Epithelial cell of esophagus (primary cell): Measurements from ENCODE around the gene BPIFB4.

Experiments used
- DNase-seq: peaks from one replicate; pipeline ENCODE4 v3.0.0; 2010; ENCODE audit warnings: low read depth
- H3K4me3 ChIP-seq: 2 replicates; pipeline ENCODE4 v1.5.1; 2011; ENCODE audit warnings: mild to moderate bottlenecking, low read length, control low read depth
- TF ChIP-seq, protein P1 (sequence below): IDR thresholded peaks from 2 replicates; pipeline ENCODE4 v1.5.1; 2011; ENCODE audit warnings: low read depth, mild to moderate bottlenecking, low read length, control low read depth, inconsistent platforms; ENCODE audit not compliant: insufficient read depth; ENCODE audit errors: missing control alignments

BPIFB4 gene

DNA sequence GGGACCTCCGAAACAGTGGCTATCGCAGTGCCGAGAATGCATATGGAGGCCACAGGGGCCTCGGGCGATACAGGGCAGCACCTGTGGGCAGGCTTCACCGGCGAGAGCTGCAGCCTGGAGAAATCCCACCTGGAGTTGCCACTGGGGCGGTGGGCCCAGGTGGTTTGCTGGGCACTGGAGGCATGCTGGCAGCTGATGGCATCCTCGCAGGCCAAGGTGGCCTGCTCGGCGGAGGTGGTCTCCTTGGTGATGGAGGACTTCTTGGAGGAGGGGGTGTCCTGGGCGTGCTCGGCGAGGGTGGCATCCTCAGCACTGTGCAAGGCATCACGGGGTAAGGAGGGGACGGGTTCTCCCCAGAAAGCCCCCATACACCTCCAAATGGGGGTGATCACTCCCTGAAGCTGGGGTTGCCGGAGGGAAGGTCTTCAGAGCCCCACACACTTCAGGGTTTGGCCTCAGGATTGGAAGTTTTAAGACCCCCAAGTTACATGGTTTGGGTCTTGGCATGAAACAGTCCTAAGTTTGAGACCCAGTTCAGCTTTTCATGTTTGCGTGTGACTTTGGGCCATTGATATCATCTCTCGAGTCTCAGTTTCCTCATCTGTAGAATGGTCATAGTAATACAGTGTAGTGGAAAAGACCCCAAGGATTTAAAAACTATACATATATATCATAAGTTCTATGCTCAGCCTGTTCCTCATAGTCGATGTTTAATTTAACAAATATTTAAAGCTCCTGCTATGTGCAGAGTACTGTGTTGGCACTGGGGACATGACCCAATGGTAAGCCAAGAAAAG is 4.3 kb downstream of the BPIFB4 start:
- DNase-seq, result no peak
- TF ChIP-seq, protein P1, sequence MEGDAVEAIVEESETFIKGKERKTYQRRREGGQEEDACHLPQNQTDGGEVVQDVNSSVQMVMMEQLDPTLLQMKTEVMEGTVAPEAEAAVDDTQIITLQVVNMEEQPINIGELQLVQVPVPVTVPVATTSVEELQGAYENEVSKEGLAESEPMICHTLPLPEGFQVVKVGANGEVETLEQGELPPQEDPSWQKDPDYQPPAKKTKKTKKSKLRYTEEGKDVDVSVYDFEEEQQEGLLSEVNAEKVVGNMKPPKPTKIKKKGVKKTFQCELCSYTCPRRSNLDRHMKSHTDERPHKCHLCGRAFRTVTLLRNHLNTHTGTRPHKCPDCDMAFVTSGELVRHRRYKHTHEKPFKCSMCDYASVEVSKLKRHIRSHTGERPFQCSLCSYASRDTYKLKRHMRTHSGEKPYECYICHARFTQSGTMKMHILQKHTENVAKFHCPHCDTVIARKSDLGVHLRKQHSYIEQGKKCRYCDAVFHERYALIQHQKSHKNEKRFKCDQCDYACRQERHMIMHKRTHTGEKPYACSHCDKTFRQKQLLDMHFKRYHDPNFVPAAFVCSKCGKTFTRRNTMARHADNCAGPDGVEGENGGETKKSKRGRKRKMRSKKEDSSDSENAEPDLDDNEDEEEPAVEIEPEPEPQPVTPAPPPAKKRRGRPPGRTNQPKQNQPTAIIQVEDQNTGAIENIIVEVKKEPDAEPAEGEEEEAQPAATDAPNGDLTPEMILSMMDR, result no peak
- H3K4me3 ChIP-seq, result no peak overlapping the region

DNA sequence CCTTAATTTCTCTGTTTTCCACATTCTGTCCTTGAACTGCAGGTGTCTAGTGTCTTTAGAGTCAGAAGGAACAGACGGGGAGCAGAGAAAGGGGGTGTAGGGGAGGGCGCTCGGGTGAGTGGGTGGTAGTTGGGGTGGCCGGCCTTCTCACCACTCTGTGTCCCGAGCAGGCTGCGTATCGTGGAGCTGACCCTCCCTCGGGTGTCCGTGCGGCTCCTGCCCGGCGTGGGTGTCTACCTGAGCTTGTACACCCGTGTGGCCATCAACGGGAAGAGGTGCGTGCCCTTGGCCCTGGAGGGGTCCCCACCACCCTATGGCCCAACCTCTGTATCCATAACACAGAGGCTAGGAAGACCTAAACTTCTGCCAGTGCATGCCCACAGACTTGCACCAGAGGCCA is 5.3 kb downstream of the BPIFB4 start:
- no peak overlapping the region for H3K4me3 ChIP-seq
- TF ChIP-seq, protein P1, result no peak
- no peak for DNase-seq

DNA sequence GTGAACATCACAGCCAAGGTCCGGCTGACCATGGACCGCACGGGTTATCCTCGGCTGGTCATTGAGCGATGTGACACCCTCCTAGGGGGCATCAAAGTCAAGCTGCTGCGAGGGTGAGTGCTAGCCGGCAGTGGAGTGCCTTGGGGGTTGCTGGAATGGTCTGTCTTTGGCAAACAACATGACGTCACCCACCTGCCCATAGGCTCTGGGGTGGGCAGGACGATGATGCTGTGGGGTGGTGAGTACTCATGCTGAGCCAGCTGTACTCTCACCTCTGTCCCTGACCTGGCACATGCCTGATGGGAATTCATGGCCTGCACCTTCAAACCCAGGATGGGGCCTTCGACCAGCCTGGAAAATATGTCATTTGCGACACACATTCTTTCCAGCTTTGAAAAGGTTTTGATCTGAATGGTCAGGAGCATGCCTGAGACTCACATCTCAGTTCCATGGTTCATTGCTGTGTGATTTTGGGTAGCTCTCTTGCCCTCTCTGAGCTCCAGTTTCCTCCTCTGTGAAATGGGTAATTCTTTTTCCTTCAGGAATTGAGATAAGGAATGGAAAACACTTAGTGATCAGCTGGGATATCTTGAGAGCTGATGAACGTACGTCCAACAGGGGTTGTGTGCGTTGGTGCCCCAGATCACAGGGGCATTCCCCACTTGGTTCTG is 6.7 kb downstream of the BPIFB4 start:
- DNase-seq, result no peak
- no peak overlapping the region for H3K4me3 ChIP-seq
- TF ChIP-seq, protein P1, result no peak

DNA sequence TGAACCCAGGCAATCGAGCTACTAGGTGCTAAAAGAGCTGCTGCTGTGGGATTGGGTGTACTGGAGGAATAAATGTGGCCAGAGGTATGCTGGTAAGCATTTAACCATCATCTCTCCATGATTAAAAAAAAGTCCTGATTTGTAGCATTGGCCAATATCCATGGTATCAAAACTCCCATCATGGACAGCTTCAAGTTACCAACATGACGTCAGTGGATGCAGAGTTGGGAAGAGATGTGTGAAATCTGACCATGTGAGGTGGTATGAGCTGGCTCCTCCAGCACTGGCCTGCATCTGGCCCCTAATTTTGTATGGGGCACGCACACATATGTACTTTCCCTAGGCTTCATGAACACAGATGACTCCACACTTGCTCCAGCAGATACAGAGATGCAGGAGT is 11.7 kb downstream of the BPIFB4 start:
- DNase-seq, result no peak
- TF ChIP-seq, protein P1, result no peak
- no peak overlapping the region for H3K4me3 ChIP-seq

DNA sequence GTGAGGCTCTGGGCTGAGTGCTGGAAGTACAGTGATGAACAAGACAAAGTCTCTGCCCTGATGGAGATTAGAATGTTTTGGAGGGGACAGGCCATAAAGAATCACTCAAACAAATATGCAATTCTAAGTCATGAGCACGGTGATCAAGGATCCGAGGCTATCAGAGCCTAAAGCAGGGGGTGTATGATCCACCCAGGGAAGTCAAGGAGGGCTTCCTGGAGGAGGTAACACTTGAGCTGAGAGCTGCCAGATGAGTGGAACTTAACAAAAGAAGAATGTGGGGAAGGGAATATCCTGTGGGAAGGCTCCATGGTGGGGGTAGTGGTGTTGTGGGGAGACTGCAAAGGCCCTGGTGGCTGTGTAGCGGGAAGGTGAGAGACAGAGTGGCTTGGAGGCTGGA is 12.2 kb downstream of the BPIFB4 start:
- DNase-seq, result no peak
- TF ChIP-seq, protein P1, result no peak

DNA sequence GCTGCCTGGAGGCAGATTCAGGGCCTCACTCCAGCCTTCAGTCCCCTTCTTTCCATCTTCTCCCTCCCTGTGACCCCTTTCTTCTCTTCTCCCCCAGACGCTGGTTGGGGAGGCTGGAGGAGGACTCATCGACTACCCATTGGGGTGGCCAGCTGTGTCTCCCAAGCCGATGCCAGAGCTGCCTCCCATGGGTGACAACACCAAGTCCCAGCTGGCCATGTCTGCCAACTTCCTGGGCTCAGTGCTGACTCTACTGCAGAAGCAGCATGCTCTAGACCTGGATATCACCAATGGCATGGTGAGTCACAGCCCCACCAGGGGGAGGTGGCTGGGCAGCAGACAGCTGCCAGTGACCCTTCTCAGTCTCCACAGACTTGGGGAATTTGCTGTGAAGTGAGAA is 12.9 kb downstream of the BPIFB4 start:
- TF ChIP-seq, protein P1, result no peak
- H3K4me3 ChIP-seq, result no peak overlapping the region
- no peak for DNase-seq

More for the DNA sequence above, 12.2 kb downstream of the BPIFB4 start:
- H3K4me3 ChIP-seq, result no peak overlapping the region
